Lung (tissue), 12 donors: ENCODE measurements around the gene MYLK2. TPM values are rescaled to one million over a fixed set of nuclear protein-coding genes. Genes with fewer than 3 reads are reported as not detected.
A peak's percentile ranks its signal among the peaks of the same experiment; 100 is the strongest.

Experiments used
- ATAC-seq: fragments of 200-7000 bp; cut with Tn5 transposase; one replicate; pipeline ENCODE4 v1.9.1; 2020; ENCODE audit warnings: moderate number of reproducible peaks; ENCODE audit not compliant: insufficient read depth, low FRiP score
- DNase-seq, 3 donors: peaks; one replicate each; pipeline ENCODE4 v3.0.0-alpha.2; 2013 to 2017
- H3K27ac ChIP-seq, 2 donors: one replicate each; pipeline ENCODE4 v1.5.1; 2013; ENCODE audit warnings: mild to moderate bottlenecking in 2 of 2, moderate library complexity in 2 of 2, control low read depth in 1 of 2, inconsistent platforms in 1 of 2, low read depth in 1 of 2, low read length in 1 of 2
- H3K27me3 ChIP-seq, 3 donors: one replicate each; pipeline ENCODE4 v1.5.1; 2013; ENCODE audit warnings: low read length in 2 of 3; ENCODE audit not compliant: control insufficient read depth in 3 of 3, insufficient read depth in 3 of 3
- H3K36me3 ChIP-seq, 4 donors: one replicate each; pipeline ENCODE4 v1.5.1; 2013; ENCODE audit warnings: low read length in 4 of 4, mild to moderate bottlenecking in 1 of 4, moderate library complexity in 1 of 4; ENCODE audit not compliant: control insufficient read depth in 4 of 4, insufficient read depth in 4 of 4
- H3K4me1 ChIP-seq, 5 donors: one replicate each; pipeline ENCODE4 v1.5.1; 2013; ENCODE audit warnings: low read length in 5 of 5, mild to moderate bottlenecking in 2 of 5, moderate library complexity in 1 of 5; ENCODE audit not compliant: control insufficient read depth in 5 of 5, insufficient read depth in 5 of 5
- H3K4me3 ChIP-seq: one replicate; pipeline ENCODE4 v1.5.1; 2013; ENCODE audit warnings: mild to moderate bottlenecking, control low read depth, moderate library complexity
- H3K9ac ChIP-seq, 2 donors: one replicate each; pipeline ENCODE4 v1.5.1; 2013; ENCODE audit warnings: low read length in 2 of 2, control low read depth in 1 of 2; ENCODE audit not compliant: insufficient read depth in 1 of 2
- H3K9me3 ChIP-seq, 4 donors: one replicate each; pipeline ENCODE4 v1.5.1; 2013; ENCODE audit warnings: low read length in 3 of 4, mild to moderate bottlenecking in 1 of 4, moderate library complexity in 1 of 4; ENCODE audit not compliant: control insufficient read depth in 4 of 4, insufficient read depth in 3 of 4
- CTCF ChIP-seq: IDR thresholded peaks from 2 replicates; pipeline ENCODE4 v1.5.1; 2012; ENCODE audit warnings: mild to moderate bottlenecking; ENCODE audit errors: control extremely low read depth, extremely low read depth
- WGBS, 2 donors: extraction: QIAGEN DNeasy Blood & Tissue Kit; methylation state at CpG; one replicate each; pipeline ENCODE4 v1.1.7; 2013; 5-methylcytosine and 5-hydroxymethylcytosine counted together
- polyA plus RNA-seq, 2 donors: library from polyadenylated mRNA; stranded (reverse); fragments of 200-250 nt; gene quantifications; one replicate each; pipeline ENCODE4 v1.2.1, GENCODE V29; 2013
- total RNA-seq, 2 donors: library from RNA; depleted of rRNA in 1 of 2; stranded (reverse); fragments of >200 nt in 1 of 2; gene quantifications; one replicate each; pipeline ENCODE4 v1.2.1, GENCODE V29; 2014 to 2021
- donor health status: control.
- donor health status: control.
- donor health status: Bipolar disorder and iron deficiency.
- donor health status: healthy.
- donor health status: DM: yes; HTN: yes; CAD: no.

MYLK2 gene
- total and polyA plus RNA-seq, 4 donors = 0.06 to 0.28 (median 0.26) TPM; not detected in 1

- Histone ChIP-seq H3K9me3 (no peaks in the 10 kb centered on the region), H3K4me3 (no peak overlapping the region), H3K27ac (no peak overlapping the region), H3K4me1 (peaks cover 0 to 18% (median 5%) of the 10 kb centered on the region in 5 donors), H3K36me3 (peaks cover 0 to 6% (median 0%) of the 10 kb centered on the region in 4 donors), H3K27me3 (no peaks in the 10 kb centered on the region), H3K9ac (no peak overlapping the region)
- TF ChIP-seq CTCF = no peak
- WGBS, 2 donors = 64 to 80% methylated on average over 12 of the region's 12 CpGs
- ATAC-seq (no peak), DNase-seq (no peak)
Observed at GRCh38 chr20:31868853-31869672, 49.9 kb downstream of the MYLK2 start.

- peak overlapping the region; percentile 49 to 90 for H3K9ac ChIP-seq
- H3K4me3 ChIP-seq = no peak overlapping the region
- no peak for TF ChIP-seq CTCF
- peaks cover 0 to 6% (median 0%) of the 10 kb centered on the region in 4 donors for H3K36me3 ChIP-seq
- peak overlapping the region in 1 of 2 donors; percentile 28 for H3K27ac ChIP-seq
- no peak for ATAC-seq
- DNase-seq = no peak
- H3K4me1 ChIP-seq = peaks cover 0 to 18% (median 5%) of the 10 kb centered on the region in 5 donors
- H3K27me3 ChIP-seq = no peaks in the 10 kb centered on the region
- 0 to 13% methylated on average over 1 of the region's 1 CpG for WGBS, 2 donors
- H3K9me3 ChIP-seq = no peaks in the 10 kb centered on the region
Observed at GRCh38 chr20:31869673-31869941, 50.5 kb downstream of the MYLK2 start.

DNA sequence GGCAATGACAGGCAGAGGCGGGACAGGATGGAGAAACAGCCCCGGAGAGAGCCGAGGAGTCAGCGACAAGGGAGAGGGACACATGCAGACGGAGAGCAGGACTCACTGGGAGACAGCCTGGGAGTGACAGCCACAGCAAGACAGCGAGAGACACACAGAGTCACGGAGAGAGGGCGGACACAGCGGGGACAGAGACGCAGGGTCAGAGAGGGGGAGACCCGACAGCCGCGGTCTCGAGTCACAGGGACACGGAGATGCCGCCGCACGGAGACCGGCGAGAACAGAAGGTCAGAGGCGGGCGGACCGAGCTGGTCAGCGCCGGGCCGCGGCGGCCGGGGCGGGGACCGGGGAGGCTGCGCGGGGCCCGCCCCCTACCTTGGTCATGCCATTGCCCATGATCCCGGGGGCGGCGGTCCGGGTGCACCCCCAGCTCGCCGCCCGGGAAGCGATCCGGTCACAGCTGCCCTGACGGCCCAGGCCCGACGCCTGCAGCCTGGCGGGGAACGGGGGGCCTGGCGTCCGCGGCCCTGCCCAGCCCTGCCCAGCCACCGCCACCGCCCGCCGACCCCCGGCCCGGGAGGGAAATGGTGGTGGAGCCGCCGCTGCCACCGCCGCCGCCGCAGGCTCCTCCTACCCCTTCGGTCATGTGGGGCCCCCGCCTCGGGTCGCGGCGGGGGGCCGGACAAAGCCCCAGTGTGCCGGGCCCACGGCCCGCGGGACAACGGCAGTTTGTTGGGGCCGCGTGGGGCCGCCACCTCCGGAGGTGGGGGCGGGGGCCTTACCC, 51.0 kb downstream of the MYLK2 start, which contains the start of the genes DUSP15 and TTLL9:
Gene DUSP15, minus strand, starts transcription at position 586 of the 784 bp plus-strand sequence. Its CDS starts 190 bp downstream, at position 396.
Gene TTLL9, plus strand, starts transcription at position 693 of the 784 bp plus-strand sequence. CDS start 493 bp downstream, outside the sequence.
- DNase-seq = peak; percentile 56 to 69 (median 64)
- WGBS, 2 donors = 1 to 2% methylated on average over 28 to 80 of the region's 80 CpGs
- peak within 1 kb of the TSS in 1 of 2 donors; percentile 28 for H3K27ac ChIP-seq
- no peaks in the 10 kb centered on the region for H3K9me3 ChIP-seq
- peak within 1 kb of the TSS; percentile 61 for H3K4me3 ChIP-seq
- TF ChIP-seq CTCF = no peak
- H3K27me3 ChIP-seq = no peaks in the 10 kb centered on the region
- ATAC-seq = peak; percentile 70
- H3K4me1 ChIP-seq = peaks cover 0 to 18% (median 5%) of the 10 kb centered on the region in 5 donors
- peak within 1 kb of the TSS; percentile 49 to 90 for H3K9ac ChIP-seq
- H3K36me3 ChIP-seq = peaks cover 0 to 6% (median 0%) of the 10 kb centered on the region in 4 donors
